T-helper 1 cell treated with Interleukin-12 subunit alpha and Interleukin-12 subunit beta and Interleukin-4 antibody, amounts not matched to agents 30 μg/mL and 1 μg/mL, for 36 hours (primary cell): Measurements from ENCODE around the gene NTNG1.

Experiments
- H3K27ac Mint-ChIP-seq: one replicate; pipeline ENCODE4 v1.8.0; 2021; ENCODE audit warnings: mild to moderate bottlenecking, mixed read lengths
- H3K27me3 Mint-ChIP-seq: one replicate; pipeline ENCODE4 v1.8.0; 2021; ENCODE audit warnings: low read depth, mixed read lengths
- H3K36me3 Mint-ChIP-seq: one replicate; pipeline ENCODE4 v1.8.0; 2021; ENCODE audit warnings: low read depth, mixed read lengths
- H3K4me1 Mint-ChIP-seq: one replicate; pipeline ENCODE4 v1.8.0; 2021; ENCODE audit warnings: low read depth, mixed read lengths
- H3K4me3 Mint-ChIP-seq: one replicate; pipeline ENCODE4 v1.8.0; 2021; ENCODE audit warnings: mild to moderate bottlenecking, moderate library complexity, mixed read lengths
- H3K9me3 Mint-ChIP-seq: one replicate; pipeline ENCODE4 v1.8.0; 2021; ENCODE audit warnings: mixed read lengths

The NTNG1 gene

GRCh38 chr1:107339775-107340174, 198.9 kb downstream of the NTNG1 start:
- no peaks in the 10 kb centered on the region for H3K27me3 Mint-ChIP-seq
- no peak overlapping the region for H3K4me3 Mint-ChIP-seq
- no peaks in the 10 kb centered on the region for H3K4me1 Mint-ChIP-seq
- H3K9me3 Mint-ChIP-seq: no peaks in the 10 kb centered on the region
- H3K36me3 Mint-ChIP-seq: no peaks in the 10 kb centered on the region
- H3K27ac Mint-ChIP-seq: no peak overlapping the region

GRCh38 chr1:107342316-107342715, 201.5 kb downstream of the NTNG1 start:
- Mint-ChIP-seq H3K36me3 (no peaks in the 10 kb centered on the region), H3K27me3 (no peaks in the 10 kb centered on the region), H3K4me1 (no peaks in the 10 kb centered on the region), H3K27ac (no peak overlapping the region), H3K4me3 (no peak overlapping the region), H3K9me3 (no peaks in the 10 kb centered on the region)

- no peaks in the 10 kb centered on the region for H3K36me3 Mint-ChIP-seq
- no peaks in the 10 kb centered on the region for H3K4me1 Mint-ChIP-seq
- H3K27me3 Mint-ChIP-seq: no peaks in the 10 kb centered on the region
- H3K9me3 Mint-ChIP-seq: no peaks in the 10 kb centered on the region
- H3K27ac Mint-ChIP-seq: no peak overlapping the region
- no peak overlapping the region for H3K4me3 Mint-ChIP-seq
Observed at GRCh38 chr1:107342768-107343167, 201.9 kb downstream of the NTNG1 start.

GRCh38 chr1:107343601-107344000, 202.8 kb downstream of the NTNG1 start:
- H3K4me1 Mint-ChIP-seq: no peaks in the 10 kb centered on the region
- H3K36me3 Mint-ChIP-seq: no peaks in the 10 kb centered on the region
- H3K27ac Mint-ChIP-seq: no peak overlapping the region
- no peak overlapping the region for H3K4me3 Mint-ChIP-seq
- H3K9me3 Mint-ChIP-seq: no peaks in the 10 kb centered on the region
- H3K27me3 Mint-ChIP-seq: no peaks in the 10 kb centered on the region

GRCh38 chr1:107344268-107344760, 203.5 kb downstream of the NTNG1 start:
- Mint-ChIP-seq H3K4me3 (no peak overlapping the region), H3K4me1 (no peaks in the 10 kb centered on the region), H3K36me3 (no peaks in the 10 kb centered on the region), H3K27me3 (no peaks in the 10 kb centered on the region), H3K9me3 (no peaks in the 10 kb centered on the region), H3K27ac (no peak overlapping the region)

- Mint-ChIP-seq H3K4me1 (no peaks in the 10 kb centered on the region), H3K36me3 (no peaks in the 10 kb centered on the region), H3K9me3 (no peaks in the 10 kb centered on the region), H3K27me3 (no peaks in the 10 kb centered on the region), H3K27ac (no peak overlapping the region), H3K4me3 (no peak overlapping the region)
Observed at GRCh38 chr1:107344836-107345235, 204.0 kb downstream of the NTNG1 start.

GRCh38 chr1:107352850-107353249, 212.0 kb downstream of the NTNG1 start:
- H3K4me1 Mint-ChIP-seq: no peaks in the 10 kb centered on the region
- H3K27ac Mint-ChIP-seq: no peak overlapping the region
- H3K36me3 Mint-ChIP-seq: no peaks in the 10 kb centered on the region
- no peaks in the 10 kb centered on the region for H3K9me3 Mint-ChIP-seq
- no peaks in the 10 kb centered on the region for H3K27me3 Mint-ChIP-seq
- H3K4me3 Mint-ChIP-seq: no peak overlapping the region

GRCh38 chr1:107357376-107357775, 216.5 kb downstream of the NTNG1 start:
- H3K4me3 Mint-ChIP-seq: no peak overlapping the region
- no peaks in the 10 kb centered on the region for H3K4me1 Mint-ChIP-seq
- H3K27ac Mint-ChIP-seq: no peak overlapping the region
- no peaks in the 10 kb centered on the region for H3K36me3 Mint-ChIP-seq
- H3K27me3 Mint-ChIP-seq: no peaks in the 10 kb centered on the region
- no peaks in the 10 kb centered on the region for H3K9me3 Mint-ChIP-seq

GRCh38 chr1:107358619-107359327, 217.9 kb downstream of the NTNG1 start:
- Mint-ChIP-seq H3K9me3 (no peaks in the 10 kb centered on the region), H3K4me3 (no peak overlapping the region), H3K36me3 (no peaks in the 10 kb centered on the region), H3K27me3 (no peaks in the 10 kb centered on the region), H3K4me1 (no peaks in the 10 kb centered on the region), H3K27ac (no peak overlapping the region)

GRCh38 chr1:107359472-107360241, 218.8 kb downstream of the NTNG1 start:
- Mint-ChIP-seq H3K4me1 (no peaks in the 10 kb centered on the region), H3K9me3 (no peaks in the 10 kb centered on the region), H3K36me3 (no peaks in the 10 kb centered on the region), H3K27ac (no peak overlapping the region), H3K4me3 (no peak overlapping the region), H3K27me3 (no peaks in the 10 kb centered on the region)

GRCh38 chr1:107362468-107363140, 221.8 kb downstream of the NTNG1 start:
- Mint-ChIP-seq H3K36me3 (no peaks in the 10 kb centered on the region), H3K27me3 (no peaks in the 10 kb centered on the region), H3K27ac (no peak overlapping the region), H3K4me1 (no peaks in the 10 kb centered on the region), H3K9me3 (no peaks in the 10 kb centered on the region), H3K4me3 (no peak overlapping the region)

GRCh38 chr1:107363154-107363553, 222.3 kb downstream of the NTNG1 start:
- Mint-ChIP-seq H3K27me3 (no peaks in the 10 kb centered on the region), H3K36me3 (no peaks in the 10 kb centered on the region), H3K4me1 (no peaks in the 10 kb centered on the region), H3K27ac (no peak overlapping the region), H3K9me3 (no peaks in the 10 kb centered on the region), H3K4me3 (no peak overlapping the region)

- no peak overlapping the region for H3K27ac Mint-ChIP-seq
- H3K4me3 Mint-ChIP-seq: no peak overlapping the region
- H3K36me3 Mint-ChIP-seq: no peaks in the 10 kb centered on the region
- H3K4me1 Mint-ChIP-seq: no peaks in the 10 kb centered on the region
- no peaks in the 10 kb centered on the region for H3K27me3 Mint-ChIP-seq
- H3K9me3 Mint-ChIP-seq: no peaks in the 10 kb centered on the region
Observed at GRCh38 chr1:107365527-107366240, 224.8 kb downstream of the NTNG1 start.

GRCh38 chr1:107378426-107378825, 237.6 kb downstream of the NTNG1 start:
- H3K27ac Mint-ChIP-seq: no peak overlapping the region
- H3K4me3 Mint-ChIP-seq: no peak overlapping the region
- no peaks in the 10 kb centered on the region for H3K9me3 Mint-ChIP-seq

More at GRCh38 chr1:107378426-107378825, 237.6 kb downstream of the NTNG1 start:
- Mint-ChIP-seq H3K27me3 (no peaks in the 10 kb centered on the region), H3K36me3 (no peaks in the 10 kb centered on the region), H3K4me1 (no peaks in the 10 kb centered on the region)
